ENCODE results near the gene PEX10. TPM values are rescaled to one million over a fixed set of nuclear protein-coding genes. Genes with fewer than 3 reads are reported as not detected.

The PEX10 gene
- total RNA-seq, 1 experiment from 2014 or later = 24.3 TPM

- POLR2A ChIA-PET (ENCODE audit: unreplicated experiment) = no interaction called here
- CTCF ChIA-PET = no interaction called here
- no peak for DNase-seq
- H2AFZ ChIP-seq = no peak overlapping the region
- H3K9me3 ChIP-seq (ENCODE audit: insufficient read depth, low read depth) = peaks cover 13% of the 10 kb centered on the region
- H3K4me2 ChIP-seq = no peak overlapping the region
- H3K4me1 ChIP-seq (replicated peaks; ENCODE audit: insufficient read depth) = no peaks in the 10 kb centered on the region
- H3K27me3 ChIP-seq (ENCODE audit: insufficient read depth, low read depth) = peaks cover 42% of the 10 kb centered on the region
- no peak overlapping the region for H3K27ac ChIP-seq
- no peaks in the 10 kb centered on the region for H3K36me3 ChIP-seq (ENCODE audit: low read depth)
- intact Hi-C loops (cut with micrococcal nuclease; ENCODE audit: unreplicated experiment) = no loop called here
- H3K4me3 ChIP-seq = no peak overlapping the region
- BruUV-seq (replicated peaks) = no TSS peak
- H3K79me2 ChIP-seq (ENCODE audit: low read depth) = no peaks in the 10 kb centered on the region
- no peaks in the 10 kb centered on the region for H4K20me1 ChIP-seq (ENCODE audit: insufficient read depth)
- 0 out of 2 replicates have a peak, but pooled peaks cover 5% of the 10 kb centered on the region for H3F3A ChIP-seq (ENCODE audit: insufficient read depth, low read depth)
- no peaks in the 10 kb centered on the region for H3K9me2 ChIP-seq (ENCODE audit: insufficient read depth)
- TF ChIP-seq EZH2 (IDR thresholded peaks at IDR 0.05; ENCODE audit: low read depth) (no peak), CTCF (conservative IDR thresholded peaks at IDR 0.05) (no peak)
These were observed 14.2 kb upstream of the PEX10 start for GRCh38 chr1:2426540-2426939.

- no peak for TF ChIP-seq EZH2 (IDR thresholded peaks at IDR 0.05; ENCODE audit: low read depth)
- TF ChIP-seq CTCF (conservative IDR thresholded peaks at IDR 0.05) = no peak
- H3K9me3 ChIP-seq (ENCODE audit: insufficient read depth, low read depth) = peaks cover 13% of the 10 kb centered on the region
- H3K4me1 ChIP-seq (replicated peaks; ENCODE audit: insufficient read depth) = no peaks in the 10 kb centered on the region
- CTCF ChIA-PET = no interaction called here
- no peak overlapping the region for H2AFZ ChIP-seq
- no peaks in the 10 kb centered on the region for H3K9me2 ChIP-seq (ENCODE audit: insufficient read depth)
- H4K20me1 ChIP-seq (ENCODE audit: insufficient read depth) = no peaks in the 10 kb centered on the region
- H3K36me3 ChIP-seq (ENCODE audit: low read depth) = no peaks in the 10 kb centered on the region
- POLR2A ChIA-PET (ENCODE audit: unreplicated experiment) = no interaction called here
- peaks cover 44% of the 10 kb centered on the region for H3K27me3 ChIP-seq (ENCODE audit: insufficient read depth, low read depth)
- H3F3A ChIP-seq (ENCODE audit: insufficient read depth, low read depth) = 0 out of 2 replicates have a peak, but pooled peaks cover 5% of the 10 kb centered on the region
- no peak for DNase-seq
- intact Hi-C loops (cut with micrococcal nuclease; ENCODE audit: unreplicated experiment) = no loop called here
- no peak overlapping the region for H3K4me2 ChIP-seq
- no peak overlapping the region for H3K27ac ChIP-seq
- no TSS peak for BruUV-seq (replicated peaks)
- no peaks in the 10 kb centered on the region for H3K79me2 ChIP-seq (ENCODE audit: low read depth)
- no peak overlapping the region for H3K4me3 ChIP-seq
These were observed 13.5 kb upstream of the PEX10 start for GRCh38 chr1:2425892-2426291.

- H4K20me1 ChIP-seq (ENCODE audit: insufficient read depth) = no peaks in the 10 kb centered on the region
These were observed 10.2 kb upstream of the PEX10 start for GRCh38 chr1:2422523-2422922.

More at GRCh38 chr1:2422523-2422922, 10.2 kb upstream of the PEX10 start:
- TF ChIP-seq EZH2 (IDR thresholded peaks at IDR 0.05; ENCODE audit: low read depth) (no peak), CTCF (conservative IDR thresholded peaks at IDR 0.05) (no peak)
- Histone ChIP-seq H3K4me3 (no peak overlapping the region), H3K4me2 (no peak overlapping the region), H3K9me2 (ENCODE audit: insufficient read depth) (no peaks in the 10 kb centered on the region), H3K27ac (no peak overlapping the region), H3K36me3 (ENCODE audit: low read depth) (no peaks in the 10 kb centered on the region), H2AFZ (no peak overlapping the region), H3K9me3 (ENCODE audit: insufficient read depth, low read depth) (peaks cover 13% of the 10 kb centered on the region), H3F3A (ENCODE audit: insufficient read depth, low read depth) (0 out of 2 replicates have a peak, but pooled peaks cover 5% of the 10 kb centered on the region), H3K79me2 (ENCODE audit: low read depth) (no peaks in the 10 kb centered on the region), H3K4me1 (replicated peaks; ENCODE audit: insufficient read depth) (no peaks in the 10 kb centered on the region), H3K27me3 (ENCODE audit: insufficient read depth, low read depth) (peaks cover 42% of the 10 kb centered on the region)
- ChIA-PET CTCF (no interaction called here), POLR2A (ENCODE audit: unreplicated experiment) (no interaction called here)
- BruUV-seq (replicated peaks) = no TSS peak
- intact Hi-C loops (cut with micrococcal nuclease; ENCODE audit: unreplicated experiment) = no loop called here
- no peak for DNase-seq

Measured in PC-9 (cell line).